HG02885 (cell line): ENCODE results near the gene ZNF148.
"Not testable (repeated sequence)": the region's sequence is repeated elsewhere in the genome, so short reads cannot be mapped to it uniquely, and the experiment has no call there.

Experiments
- ATAC-seq: cut with Tn5 transposase; IDR thresholded peaks from one replicate; pipeline ENCODE4 v1.9.1; 2021; ENCODE audit warnings: mild to moderate bottlenecking; ENCODE audit not compliant: unreplicated experiment, poor library complexity

ZNF148 gene

GRCh38 chr3:125375950-125376679, 990 bp upstream of the ZNF148 start:
- ATAC-seq: no peak

DNA sequence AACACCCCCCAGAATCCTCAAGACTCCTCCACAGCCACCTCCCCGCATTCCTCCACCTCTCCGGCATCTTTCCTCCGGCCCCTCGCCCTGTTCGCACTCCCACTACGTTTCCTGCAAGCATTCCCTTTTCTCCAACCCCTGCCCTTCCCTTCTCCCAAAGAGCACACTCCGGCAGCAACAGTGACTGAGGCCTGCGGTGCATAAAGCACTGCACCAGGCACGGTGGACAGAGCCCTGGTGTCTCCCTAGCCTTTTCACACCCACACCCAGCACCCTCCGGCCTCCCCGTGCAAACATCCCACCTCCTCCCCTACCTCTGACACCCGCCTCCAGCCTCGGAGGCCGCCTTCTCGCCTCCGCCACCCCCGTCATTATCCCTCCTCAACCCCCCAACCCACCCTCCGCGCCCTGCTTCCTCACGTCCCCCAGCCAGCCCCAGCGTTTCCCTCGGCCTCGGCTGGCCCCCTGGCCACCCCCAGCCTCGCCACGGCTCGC, 577 bp downstream of the ZNF148 start:
- ATAC-seq: peak; percentile 28

GRCh38 chr3:125367403-125368230, 7.5 kb downstream of the ZNF148 start:
- ATAC-seq: no peak

GRCh38 chr3:125366132-125366531, 9.0 kb downstream of the ZNF148 start:
- no peak for ATAC-seq

DNA sequence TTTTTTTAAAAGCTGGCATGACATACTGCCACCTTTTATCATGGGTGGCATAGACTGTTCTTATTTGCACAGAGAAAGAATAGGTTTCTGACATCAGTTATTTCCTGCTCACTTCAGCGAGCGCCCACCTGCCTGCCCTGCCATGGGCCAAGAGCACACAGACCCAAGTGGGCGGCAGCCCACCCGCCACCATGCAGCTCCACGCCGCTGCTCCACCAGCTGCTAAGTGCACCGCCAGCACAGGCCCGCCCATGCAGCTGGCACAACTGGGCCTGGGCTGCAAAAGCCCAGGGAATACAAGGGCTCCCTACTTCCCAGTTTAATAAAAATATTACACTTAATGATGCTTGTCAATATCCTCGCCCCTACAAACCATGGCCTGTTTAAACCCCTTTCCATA, 15.4 kb downstream of the ZNF148 start:
- ATAC-seq: no peak

DNA sequence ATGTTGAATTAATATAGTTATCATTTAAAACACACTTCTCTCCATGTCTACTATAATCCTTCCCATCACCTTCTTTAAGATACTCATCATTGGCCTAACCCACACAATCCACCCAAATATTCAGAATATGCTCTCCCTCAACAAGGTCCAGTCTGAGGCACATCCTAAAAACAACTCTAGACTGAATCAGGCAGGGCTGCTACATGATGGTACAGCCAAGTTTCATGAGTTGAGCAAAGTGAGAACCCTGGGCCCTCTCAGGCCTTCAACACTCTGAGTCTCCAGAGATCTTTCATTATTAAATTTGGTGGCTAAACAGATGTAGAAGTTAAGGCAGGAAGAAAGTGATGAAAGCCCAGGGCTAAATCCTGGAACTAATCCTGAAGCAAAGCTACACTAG, 16.2 kb downstream of the ZNF148 start:
- no peak for ATAC-seq

DNA sequence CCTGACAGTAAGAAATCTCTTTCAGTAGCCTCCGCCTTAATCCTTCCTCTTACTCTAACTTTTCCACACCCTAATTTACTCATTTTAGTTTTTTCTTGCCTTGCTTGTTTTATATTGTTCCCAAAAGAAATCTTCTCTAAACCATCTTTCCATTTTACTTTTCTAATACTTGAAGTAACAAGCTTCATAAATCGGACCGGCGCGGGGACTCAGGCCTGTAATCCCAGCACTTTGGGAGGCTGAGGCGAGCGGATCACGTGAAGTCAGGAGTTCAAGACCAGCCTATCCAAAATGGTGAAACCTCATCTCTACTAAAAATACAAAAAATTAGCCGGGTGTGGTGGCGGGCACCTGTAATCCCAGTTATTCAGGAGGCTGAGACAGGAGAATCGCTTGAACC, 17.3 kb downstream of the ZNF148 start:
- ATAC-seq: no peak

- peak; percentile 75 for ATAC-seq
These were observed 18.0 kb downstream of the ZNF148 start for GRCh38 chr3:125357032-125357658.

DNA sequence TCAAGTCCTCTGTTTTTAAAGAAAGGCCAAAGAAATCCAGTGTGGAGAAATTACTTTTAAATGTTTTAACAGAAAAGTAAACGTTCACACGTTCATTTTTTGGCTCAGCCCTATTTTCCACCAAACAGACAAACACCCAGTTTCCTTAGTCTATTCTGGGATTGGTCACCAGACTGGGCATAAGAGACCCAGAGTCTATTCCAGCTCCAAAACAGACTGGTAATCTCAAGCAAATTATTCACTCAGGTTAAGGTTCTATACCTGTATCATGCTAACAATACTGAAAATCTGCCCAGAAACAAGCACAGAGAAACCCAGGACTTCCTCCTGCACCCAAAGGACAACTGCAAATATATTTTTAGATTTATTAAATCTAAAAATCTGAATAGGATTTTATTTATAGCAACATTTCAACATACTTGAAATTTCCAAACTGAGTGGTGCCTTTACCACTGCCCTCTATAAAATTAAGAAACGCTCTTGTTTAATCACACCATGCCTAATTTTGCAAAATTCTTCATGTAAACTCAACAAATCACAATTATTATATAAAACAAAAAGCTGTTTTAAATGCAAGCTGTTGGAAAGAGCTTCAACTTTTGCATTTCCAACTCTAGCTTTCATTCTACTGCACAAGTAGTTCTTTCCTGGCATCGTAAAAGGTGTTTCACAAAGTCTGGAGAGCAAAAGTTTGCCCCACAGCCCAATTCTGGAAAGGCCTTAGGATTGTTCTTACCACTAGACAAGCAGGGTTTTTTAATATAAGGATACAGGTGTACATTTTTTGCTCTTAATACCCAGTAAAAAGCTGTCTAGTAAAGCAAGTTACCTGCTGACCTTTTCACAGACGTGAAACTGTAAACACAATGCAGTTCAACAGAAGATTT, 18.7 kb downstream of the ZNF148 start:
- peak; percentile 7 for ATAC-seq

DNA sequence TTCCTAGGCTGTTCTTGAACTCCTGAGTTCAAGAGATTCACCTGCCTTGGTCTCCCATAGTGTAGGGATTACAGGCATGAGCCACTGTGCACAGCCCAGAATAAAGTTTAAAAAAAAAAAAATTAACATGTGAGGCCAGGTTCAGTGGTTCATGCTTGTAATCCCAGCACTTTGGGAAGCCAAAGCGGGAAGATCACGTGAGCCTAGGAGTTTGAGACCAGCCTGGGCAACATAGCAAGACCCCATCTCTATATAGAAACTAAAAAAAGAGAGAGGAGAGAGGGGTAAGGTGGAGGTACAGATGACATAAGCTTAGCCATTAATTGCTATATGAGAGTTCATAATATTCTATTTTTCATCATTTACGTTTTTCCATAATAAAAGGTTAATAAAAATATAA, 21.5 kb downstream of the ZNF148 start:
- no peak for ATAC-seq

GRCh38 chr3:125353128-125353527, 22.0 kb downstream of the ZNF148 start:
- ATAC-seq: no peak

DNA sequence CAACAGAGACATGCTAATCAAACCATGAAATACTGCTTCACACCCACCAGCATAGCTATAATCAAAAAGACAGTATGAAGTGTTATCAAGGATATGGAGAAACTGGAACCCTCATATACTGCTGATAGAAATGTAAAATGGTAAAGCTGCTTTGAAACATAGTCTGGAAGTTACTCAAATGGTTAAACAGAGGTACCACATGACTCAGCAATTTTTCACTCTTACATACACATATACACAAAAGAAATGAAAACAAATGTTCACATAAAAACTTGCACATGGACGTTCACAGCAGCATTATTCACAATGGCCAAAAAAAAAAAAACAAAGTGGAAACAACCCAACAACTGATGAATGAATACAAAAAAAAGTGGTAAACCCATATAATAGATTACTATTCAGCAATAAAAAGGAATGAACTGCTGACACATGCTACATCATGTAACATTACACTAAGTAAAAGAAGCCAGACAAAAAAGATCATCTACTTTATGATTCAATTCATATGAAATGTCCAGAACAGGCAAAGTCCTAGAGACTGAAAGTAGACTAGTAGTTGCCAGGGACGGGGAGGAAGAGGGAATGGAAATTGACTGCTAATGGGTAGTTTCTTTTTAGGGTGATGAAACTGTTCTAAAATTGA, 23.2 kb downstream of the ZNF148 start:
- no peak for ATAC-seq

DNA sequence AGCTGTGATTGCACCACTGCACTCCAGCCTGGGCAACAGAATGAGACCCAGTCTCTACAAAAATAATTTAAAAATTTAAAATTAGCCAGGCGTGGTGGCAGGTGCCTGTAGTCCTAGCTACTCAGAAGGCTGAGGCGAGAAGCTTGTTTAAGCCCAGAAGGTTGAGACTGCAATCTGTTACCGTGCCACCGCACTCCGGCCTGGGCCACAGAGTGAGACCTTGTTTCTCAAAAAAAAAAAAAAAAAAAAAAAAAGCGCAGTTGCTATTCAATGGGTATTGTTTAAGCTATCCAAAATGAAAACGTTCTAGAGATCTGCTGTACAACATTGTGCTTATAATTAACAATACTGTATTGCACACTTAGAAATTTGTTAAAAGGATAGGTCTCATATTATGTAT, 24.0 kb downstream of the ZNF148 start:
- ATAC-seq: no peak

DNA sequence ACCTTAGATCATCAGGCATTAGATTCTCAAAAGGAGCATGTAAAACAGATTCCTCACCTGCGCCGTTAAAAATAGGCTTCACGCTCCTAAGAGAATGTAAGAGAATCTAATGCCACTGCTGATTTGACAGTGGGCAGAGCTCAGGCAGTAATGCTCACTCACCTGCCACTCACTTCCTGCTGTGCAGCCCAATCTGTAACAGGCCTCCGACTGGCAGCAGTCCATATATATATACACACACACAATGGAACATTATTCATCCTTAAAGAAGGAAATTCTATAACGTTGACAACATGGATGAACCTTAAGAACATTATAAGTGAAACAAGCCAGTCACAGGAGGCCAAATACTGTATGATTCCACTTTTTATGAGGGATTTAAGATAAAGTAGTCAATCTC, 24.5 kb downstream of the ZNF148 start:
- no peak for ATAC-seq

- no peak for ATAC-seq
These were observed 25.5 kb downstream of the ZNF148 start for GRCh38 chr3:125349556-125350165.

DNA sequence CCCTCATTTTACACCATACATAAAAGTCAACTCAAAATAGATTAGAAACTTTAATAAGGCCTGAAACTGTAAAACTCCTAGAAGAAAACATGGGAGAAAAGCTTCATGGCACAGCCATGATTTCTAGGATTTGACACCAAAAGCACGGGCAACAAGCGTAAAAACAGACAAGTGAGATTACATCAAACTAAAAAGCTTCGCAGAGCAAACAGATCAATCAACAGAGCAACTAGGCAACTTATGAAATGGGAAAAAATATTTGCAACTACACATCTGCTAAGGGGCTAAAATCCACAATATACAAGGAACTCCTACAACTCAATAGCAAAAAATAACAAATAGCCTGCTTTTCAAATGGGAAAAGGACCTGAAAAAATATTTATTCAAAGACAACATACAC, 26.1 kb downstream of the ZNF148 start:
- ATAC-seq: no peak

- not testable (repeated sequence) for ATAC-seq
These were observed 31.8 kb downstream of the ZNF148 start for GRCh38 chr3:125343367-125343766.

GRCh38 chr3:125340121-125340520, 35.0 kb downstream of the ZNF148 start:
- ATAC-seq: no peak

DNA sequence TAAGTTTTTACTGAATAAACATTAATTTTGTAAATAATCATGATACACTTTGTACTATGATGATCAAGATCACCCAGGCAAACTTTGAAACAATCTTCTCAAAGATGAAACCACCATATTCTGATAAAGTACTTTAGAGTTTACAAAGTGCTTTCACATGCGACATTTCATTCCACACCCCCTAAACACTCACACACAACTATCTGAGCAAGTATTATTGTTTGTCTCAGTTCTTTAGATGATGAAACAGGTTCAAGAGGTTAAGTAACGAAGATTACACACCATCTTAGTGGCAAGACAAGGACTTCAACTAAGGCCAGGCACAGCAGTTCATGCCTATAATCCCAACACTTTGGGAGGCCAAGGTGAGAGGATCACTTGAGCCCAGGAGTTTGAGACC, 37.6 kb downstream of the ZNF148 start:
- ATAC-seq: no peak
